GM19025 (cell line): ENCODE data around the gene KRT80.

Experiments
- ATAC-seq: cut with Tn5 transposase; IDR thresholded peaks from one replicate; pipeline ENCODE4 v1.9.1; 2021; ENCODE audit warnings: mild to moderate bottlenecking, low read depth, moderate library complexity; ENCODE audit not compliant: unreplicated experiment

Gene KRT80

GRCh38 chr12:52141875-52142274, 49.9 kb downstream of the KRT80 start:
- ATAC-seq, result no peak

DNA sequence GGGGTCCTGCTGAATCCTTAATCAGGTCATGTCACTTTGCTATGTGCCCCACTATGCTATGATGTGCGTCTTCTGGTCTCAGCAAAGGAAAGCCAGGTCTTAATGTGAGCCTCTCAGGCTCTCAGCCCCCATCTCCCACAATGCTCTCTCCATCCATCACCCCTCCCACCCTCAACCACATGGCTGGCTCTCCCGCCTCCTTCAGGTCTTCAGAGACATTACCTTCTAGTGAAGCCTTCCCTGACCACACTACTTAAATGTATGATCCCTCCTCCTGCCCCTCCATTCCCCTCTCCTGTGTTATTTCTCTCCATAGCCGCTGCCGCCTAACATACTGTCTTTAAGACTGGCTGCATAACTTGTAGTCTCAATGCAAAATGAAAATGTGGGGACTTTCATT, 50.5 kb downstream of the KRT80 start:
- ATAC-seq, result no peak

DNA sequence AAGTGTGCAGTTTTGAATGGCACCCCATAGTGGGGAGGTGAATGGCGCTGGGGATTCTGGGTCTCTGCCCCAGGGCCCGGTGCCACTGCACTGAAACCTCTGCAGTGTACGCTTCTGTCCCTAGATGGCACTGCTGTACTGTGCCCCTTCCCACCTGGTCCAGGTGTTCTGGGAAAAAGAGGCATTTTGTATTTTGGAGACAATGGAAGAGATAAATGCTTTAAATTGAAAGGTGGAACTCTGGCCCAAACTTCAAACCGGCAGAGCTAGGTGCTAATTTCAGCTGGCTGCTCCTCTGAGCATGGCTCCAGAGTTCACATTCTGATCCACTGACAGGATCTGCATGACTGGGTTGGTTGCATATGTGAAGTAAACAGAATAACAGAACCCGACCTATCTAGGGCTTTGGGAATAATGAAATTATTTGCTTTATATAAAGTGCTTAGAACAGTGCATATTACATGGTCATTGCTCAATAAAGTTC, 52.2 kb downstream of the KRT80 start:
- no peak for ATAC-seq

DNA sequence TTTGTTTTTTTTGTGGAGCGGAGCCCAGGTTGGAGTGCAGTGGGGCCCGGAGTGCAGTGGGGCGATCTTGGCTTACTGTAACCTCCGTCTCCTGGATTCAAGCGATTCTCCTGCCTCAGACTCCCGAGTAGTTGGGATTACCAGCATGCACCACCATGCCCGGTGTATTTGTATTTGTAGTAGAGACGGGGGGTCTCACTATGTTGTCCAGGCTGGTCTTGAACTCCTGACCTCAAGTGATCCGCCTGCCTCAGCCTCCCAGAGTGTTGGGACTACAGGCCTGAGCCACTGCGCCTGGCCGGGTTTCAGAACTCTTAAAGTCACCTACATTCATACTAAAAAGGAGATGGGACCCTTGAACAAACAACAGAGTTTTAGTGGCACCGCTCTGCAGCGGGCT, 52.7 kb downstream of the KRT80 start:
- no peak for ATAC-seq

DNA sequence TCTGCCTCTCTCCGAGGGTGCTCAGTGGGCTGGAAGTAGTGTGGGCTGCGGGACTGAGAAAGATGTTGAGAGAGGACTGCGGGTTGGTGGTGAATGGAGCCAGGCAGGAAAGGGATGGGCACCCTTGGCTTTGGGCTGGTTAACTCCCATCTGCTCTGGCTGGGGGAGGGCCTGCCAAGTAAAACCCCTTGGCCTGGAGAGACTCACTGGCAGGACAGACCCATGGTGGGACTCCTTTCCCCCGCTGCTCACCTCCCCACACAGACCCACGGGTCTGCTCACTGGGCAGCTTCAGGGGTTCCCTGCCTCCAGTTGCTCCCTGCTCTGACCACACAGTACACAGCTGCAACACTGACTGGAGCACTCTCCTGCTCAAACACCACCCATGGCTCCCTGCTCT, 54.1 kb downstream of the KRT80 start:
- no peak for ATAC-seq

GRCh38 chr12:52132754-52133161, 59.1 kb downstream of the KRT80 start:
- no peak for ATAC-seq

- no peak for ATAC-seq
Measured at GRCh38 chr12:52130711-52131110, 61.1 kb downstream of the KRT80 start.

GRCh38 chr12:52127683-52128450, 63.9 kb downstream of the KRT80 start:
- ATAC-seq, result no peak

GRCh38 chr12:52126605-52127578, 64.9 kb downstream of the KRT80 start:
- ATAC-seq, result no peak

- ATAC-seq, result no peak
Measured at GRCh38 chr12:52126050-52126604, 65.7 kb downstream of the KRT80 start.

GRCh38 chr12:52125476-52125900, 66.3 kb downstream of the KRT80 start:
- ATAC-seq, result no peak

DNA sequence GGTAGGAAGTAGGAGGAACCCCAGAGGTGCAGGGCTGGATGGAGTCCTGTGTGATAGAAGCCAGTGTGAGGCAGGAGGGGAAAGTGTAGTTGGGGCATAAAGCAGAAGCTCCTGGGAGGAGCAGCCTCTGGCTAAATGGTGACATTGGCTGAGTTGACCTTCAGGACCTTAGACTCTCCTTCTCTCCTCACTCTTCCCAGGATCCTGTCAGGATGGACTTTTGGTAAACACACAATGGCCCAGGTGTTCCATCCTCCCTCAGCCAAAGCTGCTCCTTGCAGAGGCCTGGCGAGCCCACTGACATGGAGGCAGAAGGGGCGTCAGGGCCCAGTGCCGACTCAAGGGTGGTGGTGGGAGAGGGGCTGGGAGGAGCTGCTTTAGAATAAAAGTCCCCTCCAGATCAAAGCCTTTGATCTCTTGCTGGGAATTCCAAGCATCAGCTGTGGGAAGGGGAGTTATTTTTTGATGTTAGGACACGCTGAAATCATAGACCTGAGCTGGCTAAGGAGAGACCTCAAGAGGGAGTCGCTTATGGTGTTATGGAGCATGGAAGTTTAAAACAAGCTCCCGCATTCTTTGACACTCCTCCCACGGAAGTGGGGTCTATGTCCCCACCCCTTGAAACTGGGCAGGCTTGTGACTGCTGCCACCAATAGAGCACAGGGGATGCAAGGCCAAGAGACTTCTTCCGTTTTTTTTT, 68.2 kb downstream of the KRT80 start:
- no peak for ATAC-seq

- ATAC-seq, result no peak
Measured at GRCh38 chr12:52122904-52123303, 68.9 kb downstream of the KRT80 start.

DNA sequence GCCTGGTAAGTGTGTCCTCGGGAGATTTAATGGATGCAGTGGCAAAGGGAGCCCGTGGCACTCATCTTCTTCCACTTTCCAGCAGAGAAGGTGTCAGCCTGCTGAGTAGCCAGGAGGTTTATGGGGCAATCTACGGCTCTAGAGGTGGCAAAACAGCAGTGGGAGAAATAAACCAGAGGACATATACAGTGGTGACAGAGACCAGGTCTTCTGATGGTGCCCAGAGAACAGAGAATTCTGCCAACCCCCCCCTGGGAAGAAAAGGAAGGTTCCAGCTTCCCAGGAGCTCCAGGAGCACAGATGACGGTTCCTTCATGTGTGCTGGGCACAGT, 69.3 kb downstream of the KRT80 start:
- ATAC-seq, result no peak

DNA sequence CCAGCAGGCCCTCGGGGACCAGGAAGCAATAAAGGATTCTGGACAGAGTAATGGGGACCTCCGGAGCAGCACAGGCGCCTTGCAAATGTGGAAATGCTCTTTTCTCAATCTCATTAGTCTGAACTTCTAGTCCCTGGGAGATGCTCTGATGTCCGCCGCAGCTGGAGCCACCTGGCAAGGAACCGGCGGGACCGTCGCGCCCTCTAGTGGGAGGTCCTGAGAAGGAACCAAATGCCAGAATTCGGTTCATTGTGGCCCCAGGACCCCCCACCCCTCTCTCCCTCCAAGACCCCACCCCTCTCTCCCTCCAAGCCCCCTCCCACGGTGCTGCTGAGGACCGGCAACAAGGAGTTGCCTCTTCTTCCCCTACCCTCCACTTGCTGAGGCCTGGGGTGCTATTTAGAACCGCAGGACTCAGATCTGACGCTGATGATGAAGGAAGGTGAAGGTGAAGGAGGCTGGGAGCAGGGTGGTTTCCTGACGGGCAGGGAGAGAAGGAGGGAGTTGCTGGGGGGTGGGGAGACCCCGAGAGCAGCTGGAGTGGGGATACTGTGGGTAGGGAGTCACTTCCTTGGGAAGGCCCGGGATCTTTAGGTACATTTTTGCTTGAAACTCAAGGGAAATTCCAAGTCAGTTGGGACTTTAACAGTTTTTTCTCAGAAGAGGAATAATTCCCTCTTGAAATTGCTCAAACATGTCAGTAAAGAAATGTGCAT, 69.8 kb downstream of the KRT80 start:
- no peak for ATAC-seq

DNA sequence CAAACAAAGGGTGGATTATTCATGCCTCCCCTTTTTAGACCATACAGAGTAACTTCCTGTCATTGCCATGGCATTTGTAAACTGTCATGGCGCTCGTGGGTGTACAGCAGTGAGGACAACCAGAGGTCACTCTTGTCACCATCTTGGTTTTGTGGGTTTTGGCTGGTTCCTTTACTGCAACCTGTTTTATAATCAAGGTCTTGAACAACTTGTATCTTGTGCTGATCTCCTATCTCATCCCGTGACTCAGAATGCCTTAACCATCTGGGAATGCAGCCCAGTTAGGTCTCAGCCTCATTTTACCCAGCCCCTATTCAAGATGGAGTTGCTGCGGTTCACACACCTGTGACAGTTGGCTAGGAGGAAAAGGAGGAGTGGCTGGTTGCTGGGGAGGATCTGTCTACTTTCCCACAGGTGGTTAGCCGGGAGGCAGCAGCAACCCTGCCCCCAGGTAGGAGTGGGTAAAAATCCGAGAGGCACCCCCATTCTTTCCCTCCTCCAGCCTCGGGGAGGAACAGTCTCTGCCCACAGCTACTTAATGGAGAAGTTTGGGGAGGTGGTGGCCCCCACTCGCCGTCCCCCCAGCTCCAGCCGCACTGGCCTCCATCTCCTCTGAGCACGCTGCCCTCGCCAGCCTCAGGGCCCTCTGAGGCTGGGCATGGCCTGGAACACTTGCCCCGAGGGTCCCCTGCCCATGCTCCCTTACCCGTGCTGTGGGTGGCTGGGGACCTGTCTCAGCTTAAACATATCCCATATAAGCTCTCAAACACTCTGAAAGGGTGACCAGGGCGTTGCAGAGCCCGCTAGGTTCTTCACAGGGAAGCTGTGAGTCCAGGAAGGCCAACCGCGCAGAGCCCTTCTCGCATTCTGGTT, 70.6 kb downstream of the KRT80 start:
- ATAC-seq, result no peak

DNA sequence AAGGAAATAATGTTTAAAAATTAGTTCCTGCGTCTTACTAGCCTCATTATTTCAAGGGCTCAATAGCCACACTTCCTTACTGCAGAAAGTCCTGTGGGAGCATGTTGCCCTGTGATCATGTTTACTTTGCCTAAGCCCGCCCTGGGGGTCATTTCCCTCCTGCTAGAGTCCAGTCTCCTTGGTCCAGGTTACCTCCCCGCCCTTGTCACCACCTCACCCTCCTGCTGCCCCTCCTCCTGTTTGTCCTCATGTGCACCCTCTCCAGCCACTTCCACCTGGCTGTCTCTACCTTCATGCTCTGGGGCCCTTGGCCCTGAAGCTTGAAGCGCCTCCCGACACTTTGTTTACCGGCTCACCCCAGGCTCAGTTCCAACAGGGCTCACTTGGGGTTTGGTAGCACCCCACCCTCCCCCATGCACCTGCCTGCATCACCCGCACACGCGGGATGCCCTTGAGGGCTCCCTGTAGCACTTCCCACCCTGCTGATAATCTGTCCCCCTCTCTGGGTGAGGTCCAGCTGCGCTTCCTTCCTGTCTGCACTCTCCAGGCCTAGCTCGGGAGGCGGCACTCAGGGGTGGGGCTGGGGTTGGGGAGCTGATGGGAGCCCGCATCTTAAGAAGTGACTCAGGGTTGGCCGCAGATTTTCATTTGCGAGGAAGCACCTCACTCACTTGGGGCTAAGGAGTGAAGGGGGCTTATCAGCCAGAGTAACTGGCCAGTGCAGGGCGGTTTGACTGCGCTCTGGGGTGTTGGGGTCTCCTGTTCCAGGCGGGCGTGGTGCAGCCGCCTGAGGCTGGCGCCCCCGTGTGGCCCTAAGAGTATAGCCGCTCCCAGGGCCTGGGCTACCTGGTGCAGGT, 72.2 kb downstream of the KRT80 start:
- no peak for ATAC-seq
